Astrocyte of the spinal cord (primary cell): ENCODE measurements around the gene ABCA1.

Experiments used
- DNase-seq: peaks from one replicate; pipeline ENCODE4 v3.0.0; 2011; ENCODE audit warnings: low read depth, low spot score
- H3K4me3 ChIP-seq: 2 replicates; pipeline ENCODE4 v1.5.1; 2011; ENCODE audit warnings: low read depth, mild to moderate bottlenecking, low read length, moderate library complexity
- in situ Hi-C: cut with HindIII; loops from 2 replicates; pipeline ENCODE4 v1.10.0; 2017; ENCODE audit warnings: low sequenced_read_pairs
- TF ChIP-seq, protein P1 (sequence below): IDR thresholded peaks from 2 replicates; pipeline ENCODE4 v1.5.1; 2012; ENCODE audit warnings: low read depth, mild to moderate bottlenecking, low read length, inconsistent platforms

Gene ABCA1

DNA sequence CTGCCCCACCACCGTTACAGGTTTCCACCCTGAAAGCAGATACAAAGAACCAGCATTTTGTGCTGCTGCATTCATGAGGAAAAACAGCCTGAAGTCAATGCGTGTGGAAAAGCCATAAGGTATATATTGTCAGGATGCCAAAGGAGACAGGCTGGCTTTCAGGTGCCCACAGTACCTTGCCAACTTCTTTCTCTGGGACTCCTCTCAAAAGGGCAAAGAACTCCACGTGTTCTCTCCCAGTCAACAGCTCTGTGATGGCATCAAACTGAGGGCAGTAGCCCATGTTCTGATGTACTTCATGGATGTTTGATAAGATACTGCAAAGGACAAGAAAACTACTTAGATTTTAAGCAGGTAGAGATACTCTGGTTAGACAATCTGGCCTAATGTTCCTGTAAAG is 139.7 kb downstream of the ABCA1 start:
- TF ChIP-seq, protein P1, sequence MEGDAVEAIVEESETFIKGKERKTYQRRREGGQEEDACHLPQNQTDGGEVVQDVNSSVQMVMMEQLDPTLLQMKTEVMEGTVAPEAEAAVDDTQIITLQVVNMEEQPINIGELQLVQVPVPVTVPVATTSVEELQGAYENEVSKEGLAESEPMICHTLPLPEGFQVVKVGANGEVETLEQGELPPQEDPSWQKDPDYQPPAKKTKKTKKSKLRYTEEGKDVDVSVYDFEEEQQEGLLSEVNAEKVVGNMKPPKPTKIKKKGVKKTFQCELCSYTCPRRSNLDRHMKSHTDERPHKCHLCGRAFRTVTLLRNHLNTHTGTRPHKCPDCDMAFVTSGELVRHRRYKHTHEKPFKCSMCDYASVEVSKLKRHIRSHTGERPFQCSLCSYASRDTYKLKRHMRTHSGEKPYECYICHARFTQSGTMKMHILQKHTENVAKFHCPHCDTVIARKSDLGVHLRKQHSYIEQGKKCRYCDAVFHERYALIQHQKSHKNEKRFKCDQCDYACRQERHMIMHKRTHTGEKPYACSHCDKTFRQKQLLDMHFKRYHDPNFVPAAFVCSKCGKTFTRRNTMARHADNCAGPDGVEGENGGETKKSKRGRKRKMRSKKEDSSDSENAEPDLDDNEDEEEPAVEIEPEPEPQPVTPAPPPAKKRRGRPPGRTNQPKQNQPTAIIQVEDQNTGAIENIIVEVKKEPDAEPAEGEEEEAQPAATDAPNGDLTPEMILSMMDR: no peak
- DNase-seq: no peak
- in situ Hi-C loops: no loop called here

DNA sequence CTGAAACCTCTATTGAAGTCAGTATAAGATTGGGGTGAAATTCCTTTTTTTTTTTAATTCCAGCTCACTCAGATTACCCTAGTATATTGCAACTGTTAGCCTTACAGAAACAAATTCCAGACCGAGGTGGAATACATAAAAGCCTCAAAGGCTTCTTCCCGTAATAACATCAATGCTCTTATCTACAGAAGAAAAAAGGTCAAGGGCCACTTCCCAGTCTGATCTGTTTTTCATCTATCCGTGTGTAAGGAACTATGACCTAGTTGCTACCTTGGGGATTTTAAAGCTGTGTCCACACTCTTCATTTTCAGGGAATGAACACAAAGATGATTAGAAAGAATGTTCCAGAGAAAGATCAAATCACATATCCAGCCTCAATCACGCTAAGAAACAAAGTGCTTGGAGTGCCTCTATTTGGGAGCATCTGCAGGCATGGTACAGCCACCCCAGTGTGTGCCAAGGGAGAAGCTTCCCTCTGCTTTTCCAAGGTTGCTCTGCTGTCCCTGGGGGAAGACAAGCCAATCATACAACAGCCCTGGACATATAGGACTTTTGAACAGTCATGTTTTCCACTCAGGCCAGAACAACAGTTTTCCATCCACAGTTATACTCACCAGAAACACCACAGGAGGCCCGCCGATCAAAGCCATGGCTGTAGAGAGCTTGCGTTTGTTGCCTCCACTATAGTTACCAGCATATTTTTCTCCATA is 140.5 kb downstream of the ABCA1 start:
- no peak for DNase-seq
- in situ Hi-C loops: no loop called here
- TF ChIP-seq, protein P1: no peak
- no peak overlapping the region for H3K4me3 ChIP-seq

More for the DNA sequence above, 139.7 kb downstream of the ABCA1 start:
- H3K4me3 ChIP-seq: no peak overlapping the region

DNA sequence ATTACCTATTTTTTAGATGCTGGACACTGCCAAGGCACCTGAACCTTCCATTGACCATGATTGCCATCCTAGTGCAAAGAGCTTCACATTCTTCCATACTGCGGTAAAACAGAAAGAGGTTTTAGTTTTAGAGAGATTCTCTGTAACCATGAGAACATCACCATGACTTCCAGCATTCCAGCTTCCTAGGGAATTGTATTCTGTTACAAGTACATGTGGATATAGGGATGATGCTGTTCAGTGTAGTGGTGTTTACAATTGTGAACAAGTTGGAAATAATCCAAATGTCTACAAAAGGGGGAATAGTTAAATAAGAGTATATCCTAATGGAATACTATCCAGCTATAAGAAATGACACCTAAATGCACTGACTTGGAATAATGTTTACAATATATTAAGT is 141.7 kb downstream of the ABCA1 start:
- in situ Hi-C loops: no loop called here
- TF ChIP-seq, protein P1: no peak
- H3K4me3 ChIP-seq: no peak overlapping the region

DNA sequence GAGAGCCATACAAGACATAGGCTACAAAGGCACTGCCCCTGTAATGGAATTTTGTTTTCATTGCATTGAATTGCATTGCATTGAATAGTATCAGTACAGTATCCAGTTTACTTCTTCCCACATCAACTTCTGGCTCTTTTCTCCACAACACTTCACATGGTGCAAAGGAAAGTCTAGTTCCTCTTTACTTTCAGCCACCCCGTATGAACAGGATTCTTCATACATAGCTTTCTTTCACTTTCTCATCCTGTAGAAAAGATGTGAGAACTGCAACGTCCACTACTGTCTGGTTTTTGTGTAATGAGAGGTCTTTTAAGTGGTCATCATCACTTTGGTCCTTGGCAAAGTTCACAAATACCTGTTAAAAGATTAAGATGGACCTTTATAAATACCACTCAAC is 143.9 kb downstream of the ABCA1 start:
- in situ Hi-C loops: no loop called here
- DNase-seq: no peak
- H3K4me3 ChIP-seq: no peak overlapping the region
- TF ChIP-seq, protein P1: no peak

More for the DNA sequence above, 141.7 kb downstream of the ABCA1 start:
- DNase-seq: no peak

DNA sequence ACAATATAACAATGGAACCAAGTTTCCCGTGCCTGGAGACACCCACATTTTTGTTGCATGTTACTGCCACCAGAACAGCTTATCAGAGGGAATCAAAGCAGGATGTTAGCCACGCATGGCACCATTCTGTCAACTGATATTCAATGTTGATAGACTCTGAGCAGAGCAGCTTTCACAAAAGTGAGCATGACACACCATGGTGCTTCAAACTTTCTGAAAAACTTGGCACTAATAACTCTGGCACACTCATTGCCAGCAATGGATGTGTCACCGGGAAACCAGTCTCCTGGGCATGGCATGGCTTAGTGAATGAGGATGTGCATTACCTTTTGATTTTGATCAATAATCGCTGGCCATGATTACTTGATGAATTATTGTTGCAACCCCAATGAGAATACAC is 144.4 kb downstream of the ABCA1 start:
- H3K4me3 ChIP-seq: no peak overlapping the region
- in situ Hi-C loops: no loop called here
- TF ChIP-seq, protein P1: no peak
- no peak for DNase-seq

DNA sequence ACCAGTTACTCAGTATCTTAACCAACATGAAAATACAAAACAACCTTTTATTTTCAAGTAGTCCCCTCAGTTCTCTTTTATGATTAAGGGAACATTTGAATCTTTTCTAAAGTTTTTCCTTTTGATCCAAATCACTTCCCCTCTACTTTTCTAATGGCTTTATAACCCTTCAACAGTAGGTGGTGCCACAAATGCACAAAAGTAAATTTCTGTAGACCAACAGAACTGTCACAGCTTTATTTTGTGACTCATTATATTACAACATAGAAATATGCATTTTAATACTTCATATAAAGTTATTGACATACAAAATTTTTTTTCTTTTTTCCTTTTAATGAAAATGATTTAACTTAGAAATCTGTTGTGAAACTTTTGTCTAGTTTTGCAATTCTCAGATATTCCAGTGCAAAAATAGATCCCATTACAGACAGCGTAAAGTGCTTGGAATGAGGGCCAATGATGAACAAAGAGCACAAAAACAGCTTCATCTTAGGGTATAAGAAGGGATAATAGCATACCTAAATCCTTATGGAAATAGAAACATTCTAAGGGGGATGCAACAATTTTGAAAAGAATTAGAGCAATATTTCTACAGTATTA is 147.1 kb downstream of the ABCA1 start:
- in situ Hi-C loops: no loop called here
- H3K4me3 ChIP-seq: no peak overlapping the region
- DNase-seq: peak; percentile 39
- TF ChIP-seq, protein P1: peak; percentile 50
